H1 (cell line): Measurements from ENCODE around the gene AK2. TPM values are rescaled to one million over a fixed set of nuclear protein-coding genes. Genes with fewer than 3 reads are reported as not detected.

Experiments
- KDM5A ChIP-seq: fragments of 200-600 bp; IDR thresholded peaks from 2 replicates; pipeline ENCODE4 v1.7.1; 2012; ENCODE audit warnings: mild to moderate bottlenecking, low read length, inconsistent platforms, mixed read lengths
- polyA plus RNA-seq, 7 experiments: library from polyadenylated mRNA; depleted of rRNA in 3 of 7; stranded (reverse) in 5 of 7; unstranded in 2 of 7; fragments of >200 nt in 5 of 7; fragments of 200-250 nt in 2 of 7; gene quantifications; 1 replicate in 5 of 7; 2 replicates in 1 of 7; 4 replicates in 1 of 7; pipeline versions ENCODE4 v1.2.1 to v1.2.3, GENCODE V29; 2011 to 2013; ENCODE audit warnings: missing spikeins in 2 of 7, mixed read lengths in 2 of 7
- total RNA-seq: library from RNA; stranded (reverse); fragmentation: NEBNext Ultra II Directional; extraction: Animal tissue kit (Norgen Biotek cat#: 25700); gene quantifications from 2 replicates; pipeline ENCODE4 v1.2.1, GENCODE V29; 2021

The AK2 gene
- total and polyA plus RNA-seq, 2 of the 8 experiments (the other 6 are each of a cell fraction or from before 2014, with no cell fraction given), result 92.3 to 137 TPM

GRCh38 chr1:33080885-33081553 is 44.3 kb upstream of the AK2 start, which contains the start of gene AZIN2 (continued):
- no peak for TF ChIP-seq KDM5A
